B cell (primary cell): ENCODE measurements around the gene VPS13D. TPM values are rescaled to one million over a fixed set of nuclear protein-coding genes. Genes with fewer than 3 reads are reported as not detected.

Experiments used
- ATAC-seq: fragments of 200-7000 bp; cut with Tn5 transposase; one replicate; pipeline ENCODE4 v1.10.0; 2021; ENCODE audit warnings: low read depth, mild to moderate bottlenecking, moderate number of reproducible peaks, moderate library complexity
- CTCF ChIA-PET: fragments of 350-600 bp; sonication (Branson Sonifier 250); formaldehyde crosslinking; loops from one replicate; lab custom pipeline; 2021; ENCODE audit warnings: antibody characterized with exemption, inconsistent platforms; lab: Charles Lee
- POLR2A ChIA-PET: fragments of 350-600 bp; sonication (Branson Sonifier 250); formaldehyde crosslinking; loops from one replicate; lab custom pipeline; 2021; ENCODE audit warnings: antibody characterized with exemption; lab: Charles Lee
- DNase-seq: peaks from one replicate; pipeline ENCODE4 v3.0.0; 2013
- H2AFZ ChIP-seq: 2 replicates; pipeline ENCODE4 v1.6.1; 2012; ENCODE audit warnings: mild to moderate bottlenecking, low read depth, low read length; ENCODE audit not compliant: insufficient read depth, poor library complexity, severe bottlenecking
- H3K27ac ChIP-seq, 2 donors: 1 replicate in 1 of 2; 2 replicates in 1 of 2; pipeline ENCODE4 v1.5.1; 2012 to 2013; ENCODE audit warnings: low read length in 2 of 2, mild to moderate bottlenecking in 2 of 2, moderate library complexity in 1 of 2
- H3K27me3 ChIP-seq, 4 experiments: fragments of 200-600 bp in 1 of 4; sonication (generic) in 1 of 4; replicated peaks in 1 of 4; 1 replicate in 2 of 4; 2 replicates in 2 of 4; pipeline versions ENCODE4 v1.6.1 to v1.7.0; 2013 to 2016; ENCODE audit warnings: low read length in 3 of 4, mild to moderate bottlenecking in 2 of 4, mixed read lengths in 1 of 4, moderate library complexity in 1 of 4; ENCODE audit not compliant: insufficient read depth in 4 of 4, control insufficient read depth in 3 of 4; ENCODE audit errors: control extremely low read depth in 1 of 4
- H3K36me3 ChIP-seq, 2 experiments: replicated peaks in 1 of 2; 1 replicate in 1 of 2; 2 replicates in 1 of 2; pipeline versions ENCODE4 v1.6.1 to v1.7.1; 2013; ENCODE audit warnings: low read length in 1 of 2; ENCODE audit not compliant: insufficient read depth in 2 of 2, control insufficient read depth in 1 of 2; ENCODE audit errors: control extremely low read depth in 1 of 2, extremely low read depth in 1 of 2
- H3K4me1 ChIP-seq, 2 donors: fragments of 200-600 bp in 1 of 2; sonication (generic) in 1 of 2; 1 replicate in 1 of 2; 2 replicates in 1 of 2; pipeline versions ENCODE4 v1.5.1 to v1.6.1; 2013 to 2017; ENCODE audit warnings: low read length in 2 of 2; ENCODE audit not compliant: control insufficient read depth in 2 of 2, insufficient read depth in 2 of 2
- H3K4me2 ChIP-seq: replicated peaks from 2 replicates; pipeline ENCODE3; 2012; ENCODE audit warnings: mild to moderate bottlenecking, low read depth, low read length; ENCODE audit not compliant: poor library complexity, severe bottlenecking
- H3K4me3 ChIP-seq, 5 experiments: fragments of 200-600 bp in 1 of 5; sonication (generic) in 1 of 5; 1 replicate in 3 of 5; 2 replicates in 2 of 5; pipeline versions ENCODE4 v1.5.1 to v1.7.0; 2011 to 2016; ENCODE audit warnings: low read length in 4 of 5, mild to moderate bottlenecking in 4 of 5, low read depth in 2 of 5, control low read depth in 1 of 5, moderate library complexity in 1 of 5; ENCODE audit not compliant: insufficient read depth in 1 of 5; ENCODE audit errors: control extremely low read depth in 1 of 5, extremely low read depth in 1 of 5
- H3K79me2 ChIP-seq: fragments of 200-600 bp; sonication (generic); one replicate; pipeline ENCODE4 v1.6.0; 2016; ENCODE audit warnings: low read length; ENCODE audit not compliant: control insufficient read depth, insufficient read depth
- H3K9ac ChIP-seq: fragments of 200-600 bp; sonication (generic); 2 replicates; pipeline ENCODE4 v1.6.1; 2017; ENCODE audit warnings: mild to moderate bottlenecking, low read length, moderate library complexity
- H3K9me3 ChIP-seq, 3 donors: one replicate each; pipeline versions ENCODE4 v1.6.1 to v1.7.1; 2013; ENCODE audit warnings: low read length in 2 of 3; ENCODE audit not compliant: control insufficient read depth in 2 of 3, insufficient read depth in 1 of 3; ENCODE audit errors: control extremely low read depth in 1 of 3
- H4K20me1 ChIP-seq: 2 replicates; pipeline ENCODE4 v1.6.0; 2012; ENCODE audit warnings: mild to moderate bottlenecking, low read length; ENCODE audit not compliant: insufficient read depth, control insufficient read depth, poor library complexity, severe bottlenecking
- H3K27ac Mint-ChIP-seq: one replicate; pipeline ENCODE4 v1.8.0; 2021; ENCODE audit warnings: mixed read lengths
- H3K27me3 Mint-ChIP-seq: one replicate; pipeline ENCODE4 v1.8.0; 2021; ENCODE audit warnings: mixed read lengths
- H3K4me1 Mint-ChIP-seq: one replicate; pipeline ENCODE4 v1.8.0; 2021; ENCODE audit warnings: mixed read lengths
- H3K4me3 Mint-ChIP-seq: one replicate; pipeline ENCODE4 v1.8.0; 2021; ENCODE audit warnings: mixed read lengths
- H3K9me3 Mint-ChIP-seq: one replicate; pipeline ENCODE4 v1.8.0; 2022; ENCODE audit warnings: mixed read lengths; ENCODE audit not compliant: insufficient read depth
- CTCF ChIP-seq: fragments of 200-600 bp; IDR thresholded peaks from one replicate; pipeline ENCODE4 v1.8.0; 2022; ENCODE audit warnings: antibody characterized with exemption, mild to moderate bottlenecking
- EZH2 ChIP-seq: IDR thresholded peaks from 2 replicates; pipeline ENCODE4 v1.6.1; 2012; ENCODE audit warnings: borderline replicate concordance, low read depth, mild to moderate bottlenecking, moderate library complexity, low read length; ENCODE audit not compliant: insufficient read depth, poor library complexity, severe bottlenecking
- WGBS: methylation state at CpG from one replicate; pipeline ENCODE4 v1.1.5; 2013; ENCODE audit warnings: missing lambda C conversion rate; ENCODE audit not compliant: insufficient coverage; 5-methylcytosine and 5-hydroxymethylcytosine counted together
- intact Hi-C: fragments of 100-400 bp; cut with micrococcal nuclease; formaldehyde crosslinking; loops from one replicate; pipeline ENCODE4 v1.10.0; 2022
- polyA plus RNA-seq: library from polyadenylated mRNA; depleted of rRNA; stranded (reverse); fragments of >200 nt; gene quantifications from 2 replicates; pipeline ENCODE4 v1.2.3, GENCODE V29; 2012
- total RNA-seq, 2 donors: library from RNA; stranded (reverse); fragments of 120-200 nt in 1 of 2; gene quantifications; 1 replicate in 1 of 2; 2 replicates in 1 of 2; pipeline versions ENCODE4 v1.2.3 to v1.2.4, GENCODE V29; 2013 to 2022

VPS13D gene
- total and polyA plus RNA-seq, 2 donors (not counting 1 experiment from before 2014, with no cell fraction given): 29.9 to 104 TPM

GRCh38 chr1:12499539-12500240 lies 269.9 kb downstream of the VPS13D start:
- no peak for TF ChIP-seq CTCF
- H3K27ac Mint-ChIP-seq: no peak overlapping the region
- no peaks in the 10 kb centered on the region for H3K9me3 Mint-ChIP-seq
- intact Hi-C loops: no loop called here
- Histone ChIP-seq H3K4me1 (peaks cover 13 to 16% of the 10 kb centered on the region in 2 donors), H4K20me1 (no peaks in the 10 kb centered on the region), H3K27ac (no peak overlapping the region), H2AFZ (no peak overlapping the region), H3K27me3 (no peaks in the 10 kb centered on the region), H3K4me2 (no peak overlapping the region), H3K9me3 (no peaks in the 10 kb centered on the region), H3K4me3 (no peak overlapping the region), H3K79me2 (no peaks in the 10 kb centered on the region), H3K36me3 (peaks cover 1 to 24% of the 10 kb centered on the region in 2 experiments), H3K9ac (no peak overlapping the region)
- H3K4me3 Mint-ChIP-seq: no peak overlapping the region
- H3K4me1 Mint-ChIP-seq: peaks cover 15% of the 10 kb centered on the region
- DNase-seq (no peak), ATAC-seq (no peak)
- H3K27me3 Mint-ChIP-seq: no peaks in the 10 kb centered on the region
- CTCF ChIA-PET: no interaction called here
- POLR2A ChIA-PET: no interaction called here
- 94% methylated on average over 3 of the region's 13 CpGs for WGBS

GRCh38 chr1:12501661-12502060 lies 271.8 kb downstream of the VPS13D start:
- H4K20me1 ChIP-seq: no peaks in the 10 kb centered on the region
- no peaks in the 10 kb centered on the region for H3K9me3 Mint-ChIP-seq
- no peaks in the 10 kb centered on the region for H3K27me3 Mint-ChIP-seq
- no peak overlapping the region for H3K9ac ChIP-seq
- no peak overlapping the region for H3K4me3 ChIP-seq
- no peak overlapping the region for H3K4me2 ChIP-seq
- H3K36me3 ChIP-seq: peaks cover 1 to 38% of the 10 kb centered on the region in 2 experiments
- H3K27ac Mint-ChIP-seq: no peak overlapping the region
- H2AFZ ChIP-seq: no peak overlapping the region
- ChIA-PET CTCF (no interaction called here), POLR2A (no interaction called here)
- H3K79me2 ChIP-seq: no peaks in the 10 kb centered on the region
- no peak overlapping the region for H3K27ac ChIP-seq
- no peak for ATAC-seq
- WGBS: 99% methylated on average over 8 of the region's 9 CpGs
- peaks cover 2% of the 10 kb centered on the region for H3K4me1 Mint-ChIP-seq
- H3K4me3 Mint-ChIP-seq: no peak overlapping the region
- H3K27me3 ChIP-seq: no peaks in the 10 kb centered on the region
- H3K9me3 ChIP-seq: no peaks in the 10 kb centered on the region
- TF ChIP-seq CTCF (no peak), EZH2 (no peak)
- intact Hi-C loops: no loop called here
- no peak for DNase-seq
- peaks cover 2 to 3% of the 10 kb centered on the region in 2 donors for H3K4me1 ChIP-seq
